Measurements from ENCODE around the gene SNTG2.

The SNTG2 gene

GRCh38 chr2:1283020-1283801 is 332.6 kb downstream of the SNTG2 start:
- no peak for DNase-seq (ENCODE audit: low read depth)

GRCh38 chr2:1283871-1284270 is 333.2 kb downstream of the SNTG2 start:
- DNase-seq (ENCODE audit: low read depth), result no peak

GRCh38 chr2:1286929-1287328 is 336.3 kb downstream of the SNTG2 start:
- DNase-seq (ENCODE audit: low read depth), result no peak

DNA sequence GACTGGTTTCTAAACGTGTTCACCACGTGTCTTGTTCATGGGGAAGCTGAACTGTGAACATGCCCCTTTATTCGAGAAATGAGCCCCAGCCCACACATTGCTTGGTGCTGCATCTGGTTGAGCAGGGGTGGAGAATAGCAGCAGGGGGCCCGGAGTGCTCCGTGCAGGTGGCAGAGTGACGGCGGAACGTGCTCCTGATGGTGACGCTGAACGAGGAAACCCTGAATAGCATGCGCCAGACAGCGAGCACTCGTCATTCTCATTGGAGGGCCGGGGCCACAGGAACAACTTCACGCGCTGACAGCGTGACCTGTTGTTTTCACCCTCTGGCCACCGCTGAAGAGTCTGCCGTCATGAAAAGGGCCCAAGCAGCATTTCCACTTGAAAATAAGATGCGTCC is 336.8 kb downstream of the SNTG2 start:
- no peak for DNase-seq (ENCODE audit: low read depth)

- DNase-seq (ENCODE audit: low read depth), result no peak
Measured at GRCh38 chr2:1294900-1295299, 344.3 kb downstream of the SNTG2 start.

GRCh38 chr2:1295740-1296139 is 345.1 kb downstream of the SNTG2 start:
- DNase-seq (ENCODE audit: low read depth), result no peak

- no peak for DNase-seq (ENCODE audit: low read depth)
Measured at GRCh38 chr2:1297372-1298159, 346.9 kb downstream of the SNTG2 start.

DNA sequence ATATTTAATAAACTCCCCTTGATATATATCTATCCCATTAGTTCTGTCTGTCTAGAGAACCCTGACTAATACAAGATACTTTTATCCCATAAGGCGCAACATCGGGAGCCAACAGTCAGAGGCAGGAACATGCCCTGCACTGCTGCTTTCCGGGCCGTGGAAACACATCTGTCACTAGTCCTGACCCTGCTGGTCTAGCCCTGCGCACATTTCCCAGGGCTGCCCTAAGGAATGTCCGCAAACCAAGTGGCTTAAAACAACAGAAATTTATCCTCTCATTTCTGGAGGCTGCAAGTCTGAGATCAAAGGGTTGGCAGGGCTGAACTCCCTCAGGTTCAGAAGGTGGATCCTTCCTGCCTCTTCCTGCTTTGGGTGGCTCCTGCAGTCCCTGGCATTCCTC is 348.4 kb downstream of the SNTG2 start:
- no peak for DNase-seq (ENCODE audit: low read depth)

DNA sequence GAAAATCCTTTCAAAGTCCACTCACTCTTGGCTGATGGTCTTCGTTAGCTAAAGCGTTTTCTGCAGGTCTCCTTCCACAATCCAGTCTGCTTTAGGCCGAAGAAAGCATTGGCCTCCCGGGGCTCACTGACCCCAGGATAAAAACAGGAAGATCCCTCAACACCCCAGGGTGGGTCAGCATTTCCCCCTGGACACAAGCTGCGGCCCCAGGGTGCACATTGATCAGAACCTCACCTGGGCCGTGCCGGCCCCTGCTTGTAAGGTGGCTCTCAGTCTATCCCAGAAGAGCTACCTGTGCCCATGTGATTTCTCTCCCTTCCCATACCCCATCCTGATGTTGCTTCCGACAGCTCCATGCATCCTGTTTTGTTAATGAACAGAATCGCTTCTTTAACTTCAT is 349.6 kb downstream of the SNTG2 start:
- no peak for DNase-seq (ENCODE audit: low read depth)

DNA sequence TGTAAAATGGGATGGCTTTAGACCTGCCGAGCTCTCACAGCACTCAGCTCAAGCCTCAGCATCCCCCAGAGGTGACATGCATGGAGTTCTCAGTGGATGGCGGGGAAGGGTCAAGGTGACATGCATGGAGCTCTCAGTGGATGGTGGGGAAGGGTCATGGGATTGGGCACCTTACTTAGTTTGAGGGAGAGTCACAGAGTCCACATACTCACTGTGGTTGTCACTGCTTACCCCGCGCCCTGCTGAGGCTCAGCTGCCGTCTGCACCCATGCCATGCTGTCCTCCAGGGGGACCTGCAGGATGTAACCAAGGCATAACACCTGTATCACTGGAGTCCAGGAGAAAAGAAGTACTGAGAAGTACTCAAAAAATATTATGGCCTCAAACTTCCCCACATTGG is 350.4 kb downstream of the SNTG2 start:
- no peak for DNase-seq (ENCODE audit: low read depth)

DNA sequence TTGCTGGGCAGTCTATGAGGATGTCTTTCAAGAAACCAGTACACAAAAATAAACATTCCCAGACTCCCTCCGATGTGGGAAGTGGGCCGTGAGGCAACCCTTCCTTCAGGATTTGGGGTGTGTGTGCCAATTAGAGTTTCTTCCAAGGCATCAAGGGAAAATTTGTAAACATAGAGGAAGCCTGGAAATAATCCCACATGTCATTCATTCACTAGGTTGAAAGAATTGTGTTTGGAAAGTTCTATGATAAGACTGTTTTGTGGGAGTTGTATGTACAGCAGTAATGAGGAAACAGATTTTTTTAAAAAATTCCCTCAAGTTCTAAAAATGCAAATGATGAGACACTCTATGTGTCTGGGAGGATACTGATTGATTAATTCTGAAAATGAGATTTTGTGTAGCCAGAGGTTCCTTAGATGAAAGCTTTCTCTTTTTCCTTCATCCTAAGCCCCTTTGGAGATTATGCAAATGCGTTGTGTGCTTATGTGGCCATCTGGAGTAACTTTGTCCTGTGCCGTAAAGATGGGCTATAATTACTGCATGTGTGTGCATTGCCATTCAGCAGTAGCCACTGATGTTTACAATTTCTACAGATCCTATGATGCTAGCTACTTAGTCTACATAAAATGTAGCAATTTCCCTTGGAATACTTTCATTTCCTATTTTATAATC is 354.8 kb downstream of the SNTG2 start:
- DNase-seq (ENCODE audit: low read depth), result no peak

GRCh38 chr2:1306014-1306686 is 355.5 kb downstream of the SNTG2 start:
- DNase-seq (ENCODE audit: low read depth), result no peak

DNA sequence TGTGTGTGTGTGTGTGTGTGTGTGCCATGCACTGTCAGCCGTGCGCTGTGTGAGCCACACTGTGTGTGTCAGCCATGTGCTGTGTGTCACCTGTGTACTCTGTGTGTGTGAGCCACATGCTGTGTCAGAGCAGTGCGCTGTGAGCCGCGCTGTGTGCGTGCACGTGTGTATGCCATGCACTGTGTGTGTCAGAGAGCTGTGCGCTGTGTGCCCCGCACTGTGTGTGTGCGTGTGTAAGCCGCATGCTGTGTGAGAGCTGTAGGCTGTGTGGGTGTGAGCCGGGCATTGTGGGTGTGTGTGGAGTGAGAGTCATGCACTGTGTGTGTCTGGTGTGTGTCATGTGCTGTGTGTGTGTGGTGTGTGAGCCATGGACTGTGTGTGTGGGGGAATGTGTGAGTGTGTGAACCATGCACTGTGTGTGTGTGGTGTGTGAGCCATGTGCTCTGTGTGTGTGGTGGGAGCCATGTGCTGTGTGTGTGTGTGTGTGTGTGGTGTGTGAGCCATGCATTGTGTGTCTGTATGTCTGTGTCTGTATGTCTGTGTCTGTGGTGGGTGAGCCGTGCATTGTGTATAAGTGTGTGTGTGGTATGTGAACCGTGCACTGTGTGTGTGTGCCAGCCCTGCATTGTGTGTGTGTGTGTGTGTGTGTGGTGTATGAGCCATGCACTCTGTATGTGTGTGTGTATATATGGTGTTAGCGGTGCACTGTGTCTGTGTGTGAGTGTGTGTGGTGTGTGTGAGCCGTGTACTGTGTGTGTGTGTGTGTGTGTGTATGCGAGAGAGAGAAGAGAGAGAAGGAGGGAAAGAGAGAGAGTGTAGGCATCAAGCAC is 356.3 kb downstream of the SNTG2 start:
- DNase-seq (ENCODE audit: low read depth), result no peak

DNA sequence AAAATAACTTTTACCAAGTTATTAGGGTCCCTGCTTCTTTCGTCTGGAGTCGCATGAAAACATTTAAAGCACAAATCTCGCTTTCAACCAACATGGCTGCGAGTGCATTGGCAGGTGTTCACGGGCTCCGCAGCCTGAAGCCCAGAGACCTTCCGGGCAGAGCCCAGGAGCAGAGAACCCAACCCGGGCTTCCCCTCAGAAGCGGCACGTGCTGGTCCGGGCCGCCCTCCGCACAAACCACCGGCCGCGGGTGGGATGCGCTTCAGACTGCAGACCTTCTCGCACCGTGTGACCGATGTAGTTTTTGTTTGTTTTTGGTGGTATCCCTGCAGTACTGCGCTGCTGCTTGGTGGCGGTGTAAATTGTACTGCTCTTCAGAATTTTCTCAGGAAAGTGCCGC is 357.0 kb downstream of the SNTG2 start:
- DNase-seq (ENCODE audit: low read depth), result no peak

GRCh38 chr2:1308678-1309077 is 358.0 kb downstream of the SNTG2 start:
- no peak for DNase-seq (ENCODE audit: low read depth)

- DNase-seq (ENCODE audit: low read depth), result no peak
Measured at GRCh38 chr2:1309507-1309906, 358.9 kb downstream of the SNTG2 start.

DNA sequence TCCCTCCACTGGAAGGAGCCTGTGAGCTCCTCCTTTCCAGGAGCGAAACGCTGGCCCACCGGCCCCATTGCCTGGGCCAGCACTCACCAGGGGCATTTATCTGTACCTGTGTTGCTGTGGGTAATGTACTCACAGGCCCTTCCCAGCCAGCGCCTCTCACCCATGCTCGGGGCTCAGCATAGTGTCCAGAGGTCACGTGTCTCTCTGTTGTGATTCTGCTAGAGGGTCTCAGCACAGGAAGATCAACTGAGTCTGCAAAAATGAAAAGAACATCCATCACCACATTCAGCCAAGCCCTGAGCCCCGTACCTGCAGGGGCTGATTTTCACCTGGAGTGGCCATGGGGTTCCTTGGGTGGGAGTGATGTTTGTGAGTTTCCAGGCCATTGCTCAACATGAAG is 359.6 kb downstream of the SNTG2 start:
- DNase-seq (ENCODE audit: low read depth), result no peak

- no peak for DNase-seq (ENCODE audit: low read depth)
Measured at GRCh38 chr2:1310866-1311265, 360.2 kb downstream of the SNTG2 start.

DNA sequence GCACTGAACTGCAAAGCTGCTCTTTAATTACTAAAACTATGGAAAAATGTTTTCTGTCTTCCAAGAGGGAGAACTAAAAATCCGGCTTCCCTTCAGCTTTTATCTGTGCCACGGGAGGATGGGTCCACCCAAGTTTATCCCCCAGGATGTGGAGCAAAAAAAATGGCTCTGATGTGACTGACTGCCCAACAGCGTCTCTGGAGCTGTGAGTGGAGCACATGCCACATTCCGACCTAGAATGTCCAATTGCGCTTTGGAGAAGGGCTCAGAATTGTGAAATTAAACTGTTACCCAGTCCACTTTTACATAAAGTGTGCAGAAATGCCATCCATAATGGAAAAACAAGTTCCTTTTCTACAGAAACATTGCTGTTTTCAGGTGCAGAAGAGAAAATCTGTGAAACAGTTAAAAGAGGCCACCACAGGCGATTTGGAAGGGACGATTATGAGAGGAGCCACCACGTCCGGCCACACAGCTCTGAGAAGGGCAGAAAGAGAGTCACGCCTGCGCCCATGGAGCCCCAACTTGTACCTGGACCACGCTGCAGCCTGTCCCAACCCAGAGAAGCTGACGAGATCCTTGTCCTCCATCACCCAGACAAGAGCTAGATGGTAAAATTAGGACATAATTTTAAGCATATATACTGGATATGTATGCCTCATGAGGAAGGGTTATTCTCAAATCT is 362.7 kb downstream of the SNTG2 start:
- no peak for DNase-seq (ENCODE audit: low read depth)

DNA sequence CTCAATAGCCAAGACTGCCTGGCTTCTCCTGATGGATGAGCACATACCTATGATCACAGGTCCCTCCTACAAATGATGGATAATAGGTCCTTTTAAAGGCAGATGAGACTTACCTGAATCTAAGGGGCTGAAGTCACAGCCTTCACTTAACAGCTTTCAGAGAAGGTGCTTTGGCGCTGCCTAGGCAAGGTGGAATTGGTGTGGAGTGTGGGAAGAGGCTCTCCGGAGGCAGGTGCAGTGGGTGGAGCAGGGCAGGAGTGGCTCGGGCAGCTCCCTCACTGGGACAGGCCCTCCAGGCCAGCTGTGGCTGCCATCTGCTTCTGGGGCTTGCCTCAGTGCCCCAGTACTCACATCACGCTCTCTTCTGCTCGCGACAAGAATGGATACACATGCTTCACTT is 363.6 kb downstream of the SNTG2 start:
- DNase-seq (ENCODE audit: low read depth), result no peak

All from iris pigment epithelial cell (primary cell).